Brain pericyte (primary cell): Measurements from ENCODE around the gene MTMR3.
"Not testable (repeated sequence)": the region's sequence is repeated elsewhere in the genome, so short reads cannot be mapped to it uniquely, and the experiment has no call there.

Source experiments
- DNase-seq: peaks from one replicate; pipeline ENCODE4 v3.0.0-alpha.2; 2012; ENCODE audit warnings: low read depth, low spot score

Gene MTMR3

GRCh38 chr22:30047364-30047738 lies 164.4 kb downstream of the MTMR3 start:
- no peak for DNase-seq

DNA sequence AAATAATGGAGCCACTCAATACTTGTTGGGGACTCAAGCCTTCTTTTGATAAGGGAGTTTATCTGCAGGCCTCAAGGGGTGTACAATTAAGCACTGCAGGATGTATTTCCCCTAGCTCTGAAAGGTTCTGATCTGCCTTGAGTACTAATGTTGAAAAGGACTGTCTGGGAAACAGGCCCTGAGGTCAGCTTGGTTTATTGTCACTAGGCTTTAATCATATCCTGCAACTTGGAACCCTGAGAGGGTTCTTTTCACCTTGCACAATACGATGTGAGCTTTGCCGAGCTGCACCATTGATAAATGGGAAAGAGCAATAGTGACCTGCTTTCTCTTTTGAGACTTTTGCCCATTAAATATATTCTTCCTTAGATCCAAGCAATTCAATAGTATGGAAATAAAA lies 165.7 kb downstream of the MTMR3 start:
- no peak for DNase-seq

DNA sequence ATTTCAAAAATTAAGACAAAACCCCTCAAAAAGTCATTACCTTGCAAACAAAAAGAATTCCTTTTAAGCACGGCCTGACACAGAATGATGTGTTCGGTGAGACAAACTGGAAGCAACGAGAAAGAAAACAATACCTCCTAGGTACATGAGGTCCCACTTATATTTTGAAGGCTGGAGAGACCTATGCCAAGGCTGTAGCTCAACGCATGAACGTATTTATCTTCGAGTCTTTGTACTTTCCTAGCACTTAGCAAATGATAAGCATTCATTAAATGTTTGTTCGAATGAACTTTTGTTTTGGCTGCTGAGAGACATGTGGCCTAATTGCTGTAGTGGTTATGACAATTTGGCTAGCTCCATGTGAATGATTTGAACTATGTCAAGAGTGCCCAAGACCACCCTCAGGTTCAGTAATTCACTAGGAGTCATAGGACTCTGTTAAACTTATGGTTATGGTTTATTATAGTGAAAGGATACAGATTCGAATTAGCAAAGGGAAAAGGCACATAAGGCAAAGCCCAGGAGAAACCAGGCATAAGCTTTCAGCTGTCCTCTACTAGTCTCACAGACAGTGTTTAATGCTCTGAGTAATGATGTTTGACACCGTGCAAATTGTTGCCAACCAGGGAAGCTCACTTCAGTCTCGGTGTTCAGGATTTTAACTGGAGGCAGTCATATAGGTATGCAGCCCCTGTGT lies 171.2 kb downstream of the MTMR3 start:
- no peak for DNase-seq

- DNase-seq, result no peak
Measured at GRCh38 chr22:30054764-30055069, 171.7 kb downstream of the MTMR3 start.

DNA sequence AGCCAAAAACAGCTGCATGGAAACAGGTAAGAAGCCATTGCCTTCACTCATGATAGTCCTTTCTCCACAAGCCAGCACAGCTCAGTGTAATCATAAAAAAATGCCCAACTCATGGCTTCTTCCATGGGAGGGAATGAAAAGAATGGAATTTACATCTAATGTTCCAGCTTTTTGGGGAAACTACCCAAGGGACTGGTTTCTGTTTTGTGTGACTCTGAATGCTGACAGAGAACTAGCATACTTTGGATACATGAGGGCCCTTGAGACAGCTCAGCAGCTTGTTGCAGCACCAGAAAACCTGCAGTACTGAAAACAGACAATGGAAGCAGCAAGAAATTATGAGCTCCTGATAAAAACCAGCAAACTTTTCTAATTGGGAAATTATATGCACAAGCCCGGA lies 173.0 kb downstream of the MTMR3 start:
- no peak for DNase-seq

- no peak for DNase-seq
Measured at GRCh38 chr22:30057375-30057774, 174.4 kb downstream of the MTMR3 start.

DNA sequence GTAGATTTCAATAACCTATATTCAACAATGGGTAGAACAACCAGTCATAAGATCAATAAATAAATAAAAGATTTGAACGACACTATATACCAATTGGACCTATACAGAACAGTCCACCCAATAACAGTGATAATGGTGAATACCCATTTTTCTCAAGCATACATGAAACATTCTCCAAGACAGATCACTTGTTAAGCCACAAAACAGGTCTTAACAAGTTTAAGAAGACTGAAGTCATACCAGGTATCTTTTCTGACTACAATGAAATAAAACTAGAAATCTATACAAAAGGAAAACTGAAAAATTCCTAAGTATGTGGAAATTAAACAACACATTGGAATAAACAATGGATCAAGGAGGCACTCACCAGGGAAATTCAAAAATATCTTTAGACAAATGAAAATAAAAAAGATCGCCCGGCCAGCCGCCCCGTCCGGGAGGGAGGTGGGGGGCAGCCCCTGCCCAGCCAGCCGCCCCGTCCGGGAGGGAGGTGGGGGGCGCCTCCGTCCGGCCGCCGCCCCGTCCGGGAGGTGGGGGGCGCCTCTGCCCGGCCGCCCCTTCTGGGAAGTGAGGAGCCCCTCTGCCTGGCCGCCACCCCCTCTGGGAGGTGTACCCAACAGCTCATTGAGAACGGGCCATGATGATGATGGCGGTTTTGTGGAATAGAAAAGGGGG lies 176.5 kb downstream of the MTMR3 start:
- not testable (repeated sequence) for DNase-seq

GRCh38 chr22:30061094-30061493 lies 178.1 kb downstream of the MTMR3 start:
- DNase-seq, result not testable (repeated sequence)

- DNase-seq, result no peak
Measured at GRCh38 chr22:30062259-30062658, 179.3 kb downstream of the MTMR3 start.

DNA sequence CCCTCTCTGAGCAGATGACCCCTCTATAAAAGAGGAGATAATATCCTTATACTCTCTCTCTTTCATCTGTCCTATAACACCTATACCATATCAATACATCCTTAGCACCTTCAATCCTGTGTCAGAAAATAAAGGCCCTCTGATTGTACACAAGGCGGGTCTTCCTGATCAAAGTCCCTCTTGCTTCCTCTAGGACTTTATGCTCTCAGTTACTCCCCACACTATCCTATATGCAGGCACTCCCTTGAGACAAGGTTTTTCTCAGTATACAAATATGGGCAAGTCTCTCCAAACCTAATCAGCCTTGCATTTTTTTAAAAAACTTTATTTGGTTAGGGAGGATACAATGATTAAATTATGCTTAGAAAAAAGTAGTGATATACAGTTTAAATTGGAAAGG lies 180.0 kb downstream of the MTMR3 start:
- DNase-seq, result no peak

- DNase-seq, result no peak
Measured at GRCh38 chr22:30064172-30064571, 181.2 kb downstream of the MTMR3 start.

GRCh38 chr22:30073743-30074142 lies 190.8 kb downstream of the MTMR3 start:
- no peak for DNase-seq

- no peak for DNase-seq
Measured at GRCh38 chr22:30074147-30074546, 191.2 kb downstream of the MTMR3 start.

DNA sequence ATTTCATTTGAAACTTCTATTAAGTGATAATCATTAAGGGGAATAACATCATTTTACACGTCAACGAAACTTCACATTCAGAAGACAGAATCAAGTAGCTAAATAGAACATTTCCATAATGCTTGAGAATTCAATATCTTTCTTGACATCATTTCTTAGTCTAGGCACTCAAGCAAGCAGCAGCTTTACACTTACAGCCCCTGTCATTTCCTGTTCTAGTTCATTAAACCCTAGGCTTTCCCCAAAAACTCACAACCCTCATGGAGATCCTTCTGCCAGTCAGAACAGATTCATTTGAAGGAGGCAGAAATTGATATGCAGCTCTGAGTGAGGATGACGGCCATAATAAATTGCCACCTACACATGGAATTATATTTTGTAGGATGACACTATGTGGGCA lies 192.0 kb downstream of the MTMR3 start:
- DNase-seq, result no peak

DNA sequence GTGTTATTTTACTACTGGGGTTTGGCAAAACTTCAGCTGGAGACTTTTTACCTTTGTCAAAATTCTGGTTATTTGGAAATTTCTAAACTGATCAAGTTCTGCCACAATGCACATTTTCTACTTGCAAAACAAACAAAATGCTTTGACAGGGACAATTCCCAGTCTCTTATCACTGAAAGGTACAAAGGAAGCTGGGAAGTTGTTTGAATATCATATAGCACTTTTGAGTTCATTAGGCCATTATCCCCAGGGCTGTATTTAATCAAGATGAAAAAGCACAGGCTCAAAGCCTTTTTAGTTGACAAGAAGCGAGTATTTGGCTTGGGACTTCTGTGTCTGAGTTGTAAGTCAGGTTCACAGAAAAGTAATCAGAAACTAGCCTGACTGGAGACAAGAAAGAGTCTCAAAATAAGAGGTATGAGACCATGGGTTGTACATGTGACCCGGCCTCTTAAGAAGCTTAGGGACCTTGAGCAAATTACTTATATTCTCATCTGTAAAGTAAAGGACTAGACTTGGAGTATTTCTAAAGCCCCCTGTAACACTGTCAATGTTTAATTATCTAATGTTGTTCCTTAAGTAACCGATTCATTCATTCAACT lies 194.4 kb downstream of the MTMR3 start:
- no peak for DNase-seq

GRCh38 chr22:30078320-30079311 lies 195.6 kb downstream of the MTMR3 start:
- no peak for DNase-seq

GRCh38 chr22:30079952-30080533 lies 197.1 kb downstream of the MTMR3 start, which contains the start of gene HORMAD2:
Gene HORMAD2 (plus strand): TSS chr22:30080464. CDS start chr22:30093953, 13,489 bp downstream.
- no peak for DNase-seq
